Measurements from ENCODE around the gene ANAPC7. TPM values are rescaled to one million over a fixed set of nuclear protein-coding genes. Genes with fewer than 3 reads are reported as not detected.

Gene ANAPC7
- total and polyA plus RNA-seq, 3 donors from 2014 or later: 67.1 to 96.5 (median 94.4) TPM

DNA sequence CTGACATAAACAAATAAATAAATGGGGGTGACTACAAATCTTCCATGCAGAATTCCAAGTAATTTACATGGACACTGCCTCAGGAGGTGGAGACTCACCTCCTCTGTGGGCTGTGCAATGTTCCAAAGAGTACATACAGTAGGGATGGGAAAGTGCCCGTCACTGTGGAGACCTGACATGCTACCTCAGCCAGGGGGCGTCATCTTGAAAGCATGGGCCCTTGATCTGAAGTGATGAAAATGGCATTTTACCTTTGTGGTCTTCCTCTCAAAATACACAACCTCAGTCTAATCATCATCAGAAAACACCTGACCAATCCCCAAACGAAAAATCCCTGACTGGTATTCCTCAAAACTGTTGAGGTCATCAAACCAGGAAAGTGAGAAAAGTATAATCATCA is 48.4 kb downstream of the ANAPC7 start:
- Histone ChIP-seq H3K27me3 (no peaks in the 10 kb centered on the region), H3K4me3 (no peak overlapping the region), H3K9me3 (no peaks in the 10 kb centered on the region), H3K36me3 (ENCODE audit: low read depth, missing control alignments) (no peaks in the 10 kb centered on the region), H3K4me1 (peaks cover 3% of the 10 kb centered on the region), H3K27ac (no peak overlapping the region)
- intact Hi-C loops (cut with DNase I; ENCODE audit: low total_unique reads): no loop called here
- 57 to 61% methylated on average over 3 of the region's 3 CpGs for WGBS, 2 donors
- no peak for TF ChIP-seq POLR2A (IDR thresholded peaks at IDR 0.05)
- TF ChIP-seq, protein P1, sequence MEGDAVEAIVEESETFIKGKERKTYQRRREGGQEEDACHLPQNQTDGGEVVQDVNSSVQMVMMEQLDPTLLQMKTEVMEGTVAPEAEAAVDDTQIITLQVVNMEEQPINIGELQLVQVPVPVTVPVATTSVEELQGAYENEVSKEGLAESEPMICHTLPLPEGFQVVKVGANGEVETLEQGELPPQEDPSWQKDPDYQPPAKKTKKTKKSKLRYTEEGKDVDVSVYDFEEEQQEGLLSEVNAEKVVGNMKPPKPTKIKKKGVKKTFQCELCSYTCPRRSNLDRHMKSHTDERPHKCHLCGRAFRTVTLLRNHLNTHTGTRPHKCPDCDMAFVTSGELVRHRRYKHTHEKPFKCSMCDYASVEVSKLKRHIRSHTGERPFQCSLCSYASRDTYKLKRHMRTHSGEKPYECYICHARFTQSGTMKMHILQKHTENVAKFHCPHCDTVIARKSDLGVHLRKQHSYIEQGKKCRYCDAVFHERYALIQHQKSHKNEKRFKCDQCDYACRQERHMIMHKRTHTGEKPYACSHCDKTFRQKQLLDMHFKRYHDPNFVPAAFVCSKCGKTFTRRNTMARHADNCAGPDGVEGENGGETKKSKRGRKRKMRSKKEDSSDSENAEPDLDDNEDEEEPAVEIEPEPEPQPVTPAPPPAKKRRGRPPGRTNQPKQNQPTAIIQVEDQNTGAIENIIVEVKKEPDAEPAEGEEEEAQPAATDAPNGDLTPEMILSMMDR (IDR thresholded peaks at IDR 0.05): peak in 1 of 3 experiments; percentile 3
- DNase-seq: no peak

DNA sequence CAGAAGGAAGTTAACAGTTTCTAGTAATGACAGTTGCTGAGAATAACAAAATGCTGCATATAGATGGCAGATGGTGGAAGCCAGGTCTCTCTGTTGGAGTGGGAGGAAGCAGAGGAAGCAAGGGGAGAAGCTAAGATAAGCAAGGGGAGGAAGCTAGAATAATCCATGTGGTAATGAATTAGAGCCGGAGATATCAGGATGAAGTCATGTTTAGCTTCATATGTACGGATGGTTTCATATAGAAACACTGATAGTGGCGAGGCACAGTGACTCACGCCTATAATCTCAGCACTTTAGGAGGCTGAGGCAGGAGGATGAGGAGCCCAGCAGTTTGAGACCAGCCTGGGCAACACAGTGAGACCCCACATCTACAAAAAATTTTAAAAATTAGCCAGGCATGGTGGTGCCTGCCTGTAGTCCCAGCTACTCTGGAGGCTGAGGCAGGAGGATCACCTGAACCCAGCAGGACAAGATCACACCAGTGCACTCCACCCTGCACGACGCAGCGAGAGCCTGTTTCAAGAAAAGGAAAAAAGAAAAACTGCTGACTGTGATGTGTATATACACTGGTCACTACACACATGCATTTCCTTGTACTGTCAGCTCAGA is 49.2 kb downstream of the ANAPC7 start:
- intact Hi-C loops (cut with DNase I; ENCODE audit: low total_unique reads): no loop called here
- Histone ChIP-seq H3K9me3 (no peaks in the 10 kb centered on the region), H3K27me3 (no peaks in the 10 kb centered on the region), H3K36me3 (ENCODE audit: low read depth, missing control alignments) (no peaks in the 10 kb centered on the region), H3K4me3 (no peak overlapping the region), H3K27ac (no peak overlapping the region), H3K4me1 (peaks cover 11% of the 10 kb centered on the region)
- DNase-seq: no peak
- WGBS, 2 donors: 58 to 63% methylated on average over 7 of the region's 7 CpGs
- TF ChIP-seq, protein P1 (IDR thresholded peaks at IDR 0.05): no peak
- no peak for TF ChIP-seq POLR2A (IDR thresholded peaks at IDR 0.05)

DNA sequence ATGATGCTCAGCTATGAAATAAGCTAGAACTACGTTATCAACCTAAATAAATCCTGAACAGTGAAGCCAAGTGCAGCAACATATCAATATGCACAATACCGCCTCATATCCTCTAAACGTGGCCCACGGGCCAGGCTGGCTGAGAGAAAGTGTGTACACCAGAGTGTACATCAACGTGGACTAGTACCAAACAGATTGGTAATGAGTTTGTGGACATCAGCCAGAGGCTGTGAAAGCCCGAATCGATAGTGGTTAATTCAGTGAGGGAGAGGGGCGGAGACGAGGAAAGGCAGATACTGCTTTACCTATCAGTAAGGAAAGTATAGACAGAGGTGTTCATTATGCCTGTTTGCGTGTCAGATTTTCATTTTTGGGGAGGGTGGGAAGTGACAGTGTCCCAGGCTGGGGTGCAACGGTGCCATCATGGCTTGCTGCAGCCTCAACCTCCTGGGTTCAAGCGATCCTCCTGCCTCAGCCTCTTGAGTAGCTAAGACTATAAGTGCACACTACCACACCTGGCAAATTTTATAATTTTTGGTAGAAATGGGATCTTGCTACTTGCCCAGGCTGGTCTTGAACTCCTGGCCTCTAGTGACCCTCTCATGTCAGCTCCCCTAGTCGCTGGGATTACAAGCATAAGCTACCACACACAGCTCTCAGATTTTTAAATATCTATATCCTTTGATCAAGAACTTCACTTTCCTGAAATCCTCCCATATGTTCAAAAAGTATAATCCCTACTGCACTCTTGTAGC is 50.1 kb downstream of the ANAPC7 start:
- Histone ChIP-seq H3K36me3 (ENCODE audit: low read depth, missing control alignments) (no peaks in the 10 kb centered on the region), H3K9me3 (no peaks in the 10 kb centered on the region), H3K4me1 (peaks cover 14% of the 10 kb centered on the region), H3K27ac (no peak overlapping the region), H3K4me3 (no peak overlapping the region), H3K27me3 (no peaks in the 10 kb centered on the region)
- DNase-seq: no peak
- WGBS, 2 donors: 79 to 80% methylated on average over 13 of the region's 13 CpGs
- intact Hi-C loops (cut with DNase I; ENCODE audit: low total_unique reads): no loop called here
- TF ChIP-seq, protein P1 (IDR thresholded peaks at IDR 0.05): no peak
- TF ChIP-seq POLR2A (IDR thresholded peaks at IDR 0.05): no peak

DNA sequence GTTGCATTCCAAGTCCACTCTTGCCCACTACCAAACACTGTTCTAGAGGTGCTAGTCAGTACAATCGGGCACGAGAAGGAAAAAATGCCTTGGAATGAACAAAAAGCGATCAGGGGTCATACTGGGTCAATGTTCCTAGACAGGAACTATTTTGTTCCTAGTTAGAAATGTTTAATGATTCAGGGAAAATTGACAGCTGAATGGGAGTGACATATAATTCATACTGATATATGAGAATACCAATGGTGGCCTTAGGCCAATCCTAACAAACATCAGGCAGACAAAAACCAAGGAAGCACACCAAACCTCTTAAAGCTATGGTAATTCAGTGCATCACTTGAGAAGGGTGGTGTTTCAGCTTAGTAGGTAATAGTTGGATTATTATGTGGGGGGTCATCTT is 51.1 kb downstream of the ANAPC7 start:
- Histone ChIP-seq H3K4me3 (no peak overlapping the region), H3K27me3 (no peaks in the 10 kb centered on the region), H3K9me3 (no peaks in the 10 kb centered on the region), H3K27ac (no peak overlapping the region), H3K4me1 (peaks cover 14% of the 10 kb centered on the region), H3K36me3 (ENCODE audit: low read depth, missing control alignments) (no peaks in the 10 kb centered on the region)
- WGBS, 2 donors: 59 to 63% methylated on average over 3 of the region's 3 CpGs
- TF ChIP-seq, protein P1 (IDR thresholded peaks at IDR 0.05): no peak
- TF ChIP-seq POLR2A (IDR thresholded peaks at IDR 0.05): no peak
- intact Hi-C loops (cut with DNase I; ENCODE audit: low total_unique reads): no loop called here
- no peak for DNase-seq

Measured in testis (tissue), 3 donors.